ENCODE results near the gene S1PR2.
A peak's percentile ranks its signal among the peaks of the same experiment; 100 is the strongest.
"Not testable (repeated sequence)": the region's sequence is repeated elsewhere in the genome, so short reads cannot be mapped to it uniquely, and the experiment has no call there.

S1PR2 gene

DNA sequence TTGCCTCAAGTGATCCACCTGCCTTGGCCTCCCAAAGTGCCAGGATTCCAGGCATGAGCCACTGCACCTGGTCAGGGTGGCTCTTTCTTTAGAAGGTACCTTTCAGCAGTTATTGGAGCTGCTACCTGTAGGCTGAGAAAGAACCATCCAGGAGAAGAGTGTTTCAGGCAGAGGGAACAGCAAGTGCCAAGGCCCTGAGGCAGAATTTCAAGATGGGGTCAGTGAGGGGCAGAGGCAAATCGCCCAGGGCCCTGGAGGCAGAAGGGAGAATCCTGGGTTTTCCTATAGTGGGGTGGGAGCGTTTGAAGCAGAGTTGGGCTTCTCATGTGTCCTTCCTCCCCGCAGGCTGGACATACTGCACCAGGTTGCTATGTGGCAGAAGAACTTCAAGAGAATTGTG is 23.1 kb upstream of the S1PR2 start:
- no peak for DNase-seq (ENCODE audit: low read depth in 3 of 3)

DNA sequence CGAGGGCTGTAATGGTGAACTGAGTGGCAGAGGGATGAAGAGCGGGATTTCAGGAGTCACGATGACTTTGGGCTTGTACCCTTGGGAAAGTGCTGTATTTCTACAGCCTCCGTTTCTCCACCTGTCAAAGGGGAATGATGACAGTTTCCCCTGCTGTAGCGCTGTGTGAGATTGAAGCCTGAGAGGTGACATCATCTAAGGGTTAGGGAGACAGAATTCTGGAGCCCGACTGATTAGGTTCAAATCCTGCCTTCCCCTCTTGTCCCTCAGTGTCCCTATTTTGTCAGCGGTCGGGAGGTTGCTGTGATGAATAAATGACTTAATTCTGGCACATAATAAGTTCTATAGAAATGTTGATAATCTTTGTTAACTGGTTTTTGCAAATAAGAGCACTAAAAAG is 21.6 kb upstream of the S1PR2 start:
- no peak for DNase-seq (ENCODE audit: low read depth in 3 of 3)

DNA sequence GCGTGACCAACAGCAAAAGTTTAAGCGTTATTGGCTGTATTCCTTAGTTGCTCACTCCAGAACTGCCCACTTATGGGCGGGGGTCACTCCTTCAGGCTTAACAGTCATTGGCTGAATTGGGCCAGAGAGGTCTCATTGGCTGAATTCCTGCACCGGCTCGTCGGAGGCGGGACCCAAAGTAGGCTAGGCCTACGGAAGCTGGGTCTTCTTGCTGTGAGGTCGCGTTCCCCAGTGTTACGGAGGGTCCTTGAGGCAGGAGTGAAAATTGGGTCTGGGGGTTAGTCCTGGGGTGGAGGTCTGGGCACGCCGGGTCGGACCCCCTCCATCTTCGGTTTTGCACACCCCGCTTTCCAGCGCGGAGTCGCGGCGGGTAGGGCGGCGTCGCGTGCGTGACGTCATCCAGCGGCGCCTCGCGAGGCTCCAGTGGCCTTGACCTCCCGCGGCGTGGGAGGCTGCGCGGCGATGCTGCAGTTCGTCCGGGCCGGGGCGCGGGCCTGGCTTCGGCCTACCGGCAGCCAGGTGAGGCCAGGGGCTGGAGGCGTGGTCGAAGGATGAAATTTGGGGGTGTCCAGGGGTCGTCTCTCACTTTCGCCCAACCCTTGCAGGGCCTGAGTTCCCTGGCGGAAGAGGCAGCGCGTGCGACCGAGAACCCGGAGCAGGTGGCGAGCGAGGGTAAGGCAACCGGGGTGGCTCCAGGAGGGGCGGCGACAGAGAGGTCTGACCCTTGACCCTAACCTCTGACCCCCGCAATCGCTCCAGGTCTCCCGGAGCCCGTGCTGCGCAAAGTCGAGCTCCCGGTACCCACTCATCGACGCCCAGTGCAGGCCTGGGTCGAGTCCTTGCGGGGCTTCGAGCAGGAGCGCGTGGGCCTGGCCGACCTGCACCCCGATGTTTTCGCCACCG is 20.9 kb upstream of the S1PR2 start, which contains the start of gene MRPL4:
Gene MRPL4, plus strand, starts transcription at position 423 of the 903 bp plus-strand sequence. Its CDS starts 40 bp downstream, at position 463.
- DNase-seq (ENCODE audit: low read depth in 3 of 3) = peak; percentile 86 to 96 (median 93)

DNA sequence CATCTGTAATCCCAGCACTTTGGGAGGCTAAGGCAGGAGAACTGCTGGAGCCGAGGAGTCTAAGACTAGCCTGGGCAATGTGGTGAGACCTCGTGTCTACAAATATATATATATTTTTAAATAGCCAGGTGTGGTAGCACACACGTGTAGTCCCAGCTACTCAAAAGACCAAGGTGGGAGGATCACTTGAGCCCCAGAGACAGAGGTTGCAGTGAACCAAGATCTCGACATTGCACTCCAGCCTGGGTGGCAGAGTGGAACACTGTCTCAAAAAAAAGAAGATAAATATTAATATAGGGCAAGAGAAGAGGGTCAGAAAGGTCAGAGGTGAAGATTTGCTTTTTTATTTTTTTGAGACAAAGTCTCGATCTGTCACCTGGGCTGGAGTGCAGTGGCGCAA is 15.4 kb upstream of the S1PR2 start:
- DNase-seq (ENCODE audit: low read depth in 3 of 3) = no peak

DNA sequence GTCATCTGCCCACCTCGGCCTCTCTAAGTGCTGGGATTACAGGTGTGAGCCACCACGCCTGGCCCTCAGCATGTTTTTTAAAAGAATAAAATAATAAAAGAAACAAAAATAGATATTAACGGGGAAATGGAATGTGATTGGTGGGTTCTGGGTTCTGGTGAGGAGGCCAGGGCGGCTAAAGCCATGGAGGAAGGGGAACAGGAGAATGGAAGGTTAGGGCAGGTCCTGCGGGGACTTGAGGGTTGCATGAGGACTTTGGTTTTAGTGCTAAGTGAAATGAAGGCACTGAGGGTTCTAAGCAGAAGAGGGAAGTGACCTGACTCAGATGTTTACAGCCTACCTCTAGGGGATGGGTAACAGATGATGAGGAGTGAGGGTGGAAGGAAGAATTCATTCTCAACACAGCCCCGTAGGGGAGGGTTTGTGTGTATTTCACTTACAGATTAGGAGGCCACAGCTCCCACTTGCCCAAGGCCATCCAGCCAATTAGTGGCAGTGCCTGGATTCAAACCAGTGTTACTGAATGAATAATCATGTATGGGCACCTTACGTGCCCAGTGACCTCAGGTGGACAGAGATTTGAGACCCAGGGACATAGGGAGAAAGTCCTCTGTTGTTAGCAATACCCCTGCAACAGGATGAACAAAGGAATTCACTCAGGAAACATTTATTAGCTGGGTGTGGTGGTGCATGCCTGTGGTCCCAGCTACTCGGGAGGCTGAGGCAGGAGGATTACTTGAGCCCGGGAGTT is 14.2 kb upstream of the S1PR2 start:
- DNase-seq (ENCODE audit: low read depth in 3 of 3) = no peak

DNA sequence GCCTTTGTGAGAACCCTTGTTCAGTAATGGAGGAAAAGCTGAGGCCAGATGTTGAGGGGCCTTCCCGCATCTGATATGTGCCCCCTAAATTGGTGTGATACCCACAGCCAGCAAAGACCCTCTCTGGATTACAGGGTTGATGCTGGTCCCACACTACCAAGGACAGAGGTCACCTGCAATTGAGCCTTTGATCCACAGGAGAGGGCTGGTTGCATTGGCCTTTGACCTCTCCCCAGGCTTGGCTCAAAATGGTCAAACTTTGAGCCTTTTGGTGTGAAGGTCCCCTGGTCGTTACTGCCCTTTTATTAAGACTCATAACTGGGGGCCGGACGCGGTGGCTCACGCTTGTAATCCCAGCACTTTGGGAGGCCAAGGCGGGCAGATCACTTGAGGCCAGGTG is 12.5 kb upstream of the S1PR2 start:
- no peak for DNase-seq (ENCODE audit: low read depth in 3 of 3)

DNA sequence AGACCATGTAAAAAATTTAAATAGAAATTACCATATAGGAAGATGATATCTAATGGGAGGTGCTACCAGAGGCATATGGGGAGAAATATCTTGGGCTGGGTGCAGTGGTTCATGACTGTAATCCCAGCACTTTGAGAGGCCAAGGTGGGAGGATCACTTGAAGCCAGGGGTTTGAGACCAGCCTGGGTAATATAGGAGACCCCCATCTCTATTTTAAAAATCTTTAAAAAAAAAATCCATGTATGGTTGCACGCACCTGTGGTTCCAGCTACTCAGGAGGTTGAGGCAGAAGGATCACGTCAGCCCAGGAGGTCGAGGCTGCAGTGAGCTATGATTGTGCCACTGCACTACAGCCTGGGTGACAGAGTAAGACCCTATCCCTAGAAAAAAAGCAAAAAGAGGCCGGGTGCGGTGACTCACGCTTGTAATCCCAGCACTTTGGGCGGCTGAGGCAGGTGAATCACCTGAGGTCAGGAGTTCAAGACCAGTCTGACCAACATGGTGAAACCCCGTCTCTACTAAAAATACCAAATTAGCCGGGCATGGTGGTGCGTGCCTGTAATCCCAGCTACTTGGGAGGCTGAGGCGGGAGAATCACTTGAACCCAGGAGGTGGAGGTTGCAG is 10.8 kb upstream of the S1PR2 start:
- DNase-seq (ENCODE audit: low read depth in 3 of 3) = not testable (repeated sequence)

DNA sequence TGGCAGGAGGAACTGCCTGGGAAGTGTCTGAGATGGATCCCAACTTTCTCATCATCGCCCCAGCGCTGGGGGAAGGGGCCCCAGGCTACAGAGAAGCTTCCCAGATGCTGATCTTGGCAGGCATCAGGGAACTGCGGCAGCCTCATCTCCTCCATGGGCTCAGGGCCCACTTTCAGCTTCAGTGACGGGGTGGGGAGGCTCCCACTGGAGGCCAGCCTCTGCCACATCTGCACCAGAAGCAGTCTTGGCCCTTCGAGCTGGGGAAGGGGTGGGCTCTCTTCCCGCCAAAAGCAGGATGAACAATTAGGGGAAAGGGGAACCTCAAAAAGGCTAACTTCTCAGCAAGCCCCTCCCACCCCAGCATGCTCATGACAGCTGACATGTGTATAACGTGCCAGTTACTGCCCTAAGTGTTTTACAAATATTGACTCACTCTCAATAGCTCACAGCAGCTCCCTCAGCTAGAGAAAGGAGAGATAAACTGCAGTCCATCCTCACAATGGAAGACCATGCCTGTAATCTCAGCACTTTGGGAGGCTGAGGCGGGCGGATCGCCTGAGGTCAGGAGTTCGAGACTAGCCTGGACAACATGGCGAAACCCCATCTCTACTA is 7.1 kb upstream of the S1PR2 start:
- no peak for DNase-seq (ENCODE audit: low read depth in 3 of 3)

DNA sequence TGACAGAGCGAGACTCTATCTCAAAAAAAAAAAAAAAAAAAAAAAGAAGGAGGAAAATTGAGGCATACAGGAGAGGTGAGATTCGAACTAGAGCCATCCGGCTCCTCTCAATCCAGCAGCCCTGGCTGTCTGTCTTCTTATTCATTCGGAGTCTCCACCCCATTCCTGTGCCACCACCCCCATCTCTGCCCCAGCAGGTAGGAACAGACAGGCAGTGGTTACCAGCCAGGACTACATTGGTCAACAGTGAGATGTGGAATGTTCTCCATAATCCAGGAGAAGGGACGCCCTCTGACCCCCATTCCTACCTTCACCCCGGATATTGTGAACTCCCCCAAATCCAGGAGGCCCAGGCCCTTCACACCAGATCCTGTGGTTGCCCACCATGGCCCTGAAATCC is 6.6 kb upstream of the S1PR2 start:
- no peak for DNase-seq (ENCODE audit: low read depth in 3 of 3)

DNA sequence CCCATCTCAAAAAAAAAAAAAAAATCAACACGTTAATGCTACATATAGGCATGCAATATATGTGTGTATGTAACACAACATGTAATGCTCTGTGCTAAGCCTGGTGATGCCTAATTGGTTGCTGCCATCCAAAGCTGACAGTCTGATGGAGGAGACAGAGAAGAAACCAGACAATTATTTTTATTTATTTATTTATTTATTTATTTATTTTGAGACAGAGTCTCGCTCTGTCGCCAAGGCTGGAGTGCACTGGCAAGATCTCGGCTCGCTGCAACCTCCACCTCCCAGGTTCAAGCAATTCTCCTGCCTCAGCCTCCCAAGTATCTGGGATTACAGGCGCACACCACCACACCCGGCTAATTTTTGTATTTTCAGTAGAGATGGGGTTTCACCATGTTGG is 4.3 kb upstream of the S1PR2 start:
- DNase-seq (ENCODE audit: low read depth in 3 of 3) = not testable (repeated sequence)

DNA sequence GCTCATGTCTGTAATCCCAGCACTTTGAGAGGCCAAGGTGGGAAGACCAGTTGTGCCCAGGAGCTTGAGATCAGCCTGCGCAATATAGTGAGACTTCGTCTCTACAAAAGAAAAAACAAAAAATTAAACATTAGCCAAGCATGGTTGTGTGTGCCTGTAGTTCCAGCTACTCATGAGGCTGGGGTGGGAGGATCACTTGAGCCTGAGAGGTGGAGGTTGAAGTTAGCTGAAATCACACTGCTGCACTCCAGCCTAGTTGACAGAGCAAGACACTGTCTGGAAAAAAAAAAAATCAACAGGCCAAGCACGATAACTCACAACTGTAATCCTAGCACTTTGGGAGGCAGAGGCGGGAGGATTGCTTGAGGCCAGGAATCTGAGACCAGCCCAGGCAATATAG is 3.9 kb upstream of the S1PR2 start:
- DNase-seq (ENCODE audit: low read depth in 3 of 3) = no peak

DNA sequence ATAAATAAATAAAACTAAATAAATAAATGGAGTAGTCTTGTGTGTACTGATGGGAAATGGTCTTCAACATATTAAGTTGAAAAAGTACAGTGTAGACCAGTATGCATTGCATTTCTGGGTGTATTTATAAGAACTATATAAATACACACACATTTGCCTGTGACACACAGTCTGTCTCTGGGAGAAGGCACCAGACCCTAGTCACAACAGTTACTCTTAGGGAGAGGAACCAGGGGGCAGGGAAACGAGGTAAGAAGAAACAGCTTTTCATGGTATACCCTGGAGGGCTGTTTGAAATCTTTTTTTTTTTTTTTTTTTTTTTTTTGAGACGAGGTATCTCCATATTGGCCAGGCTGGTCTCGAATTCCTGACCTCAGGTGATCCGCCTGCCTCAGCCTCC is 2.8 kb upstream of the S1PR2 start:
- no peak for DNase-seq (ENCODE audit: low read depth in 3 of 3)

DNA sequence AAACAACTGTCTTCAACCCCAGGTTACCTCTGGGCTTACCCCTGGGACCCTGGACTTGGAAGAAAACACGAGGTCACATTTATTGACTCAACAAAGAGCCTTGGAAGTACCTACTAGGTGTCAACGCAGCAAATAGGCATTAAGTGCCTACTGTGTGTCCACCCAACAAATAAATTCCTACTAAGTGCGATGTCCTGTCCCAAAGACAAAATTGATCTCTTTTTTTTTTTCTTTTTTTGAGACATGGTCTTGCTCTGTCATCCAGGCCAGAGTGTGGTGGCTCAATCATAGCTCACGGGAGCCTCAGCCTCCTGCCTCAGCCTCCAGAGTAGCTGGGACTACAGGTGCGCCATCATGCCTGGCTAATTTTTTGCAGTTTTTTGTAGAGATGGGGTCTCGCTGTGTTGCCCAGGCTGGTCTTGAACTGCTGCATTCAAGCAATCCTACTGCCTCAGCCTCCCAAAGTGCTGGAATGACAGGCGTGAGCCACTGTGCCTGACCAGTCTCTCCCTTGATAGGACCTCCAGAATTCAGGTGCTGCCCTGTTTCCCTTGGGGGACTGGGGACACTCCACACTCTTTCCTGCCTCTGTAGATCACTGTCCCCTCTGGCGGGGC is 589 bp upstream of the S1PR2 start:
- DNase-seq (ENCODE audit: low read depth in 3 of 3) = no peak

DNA sequence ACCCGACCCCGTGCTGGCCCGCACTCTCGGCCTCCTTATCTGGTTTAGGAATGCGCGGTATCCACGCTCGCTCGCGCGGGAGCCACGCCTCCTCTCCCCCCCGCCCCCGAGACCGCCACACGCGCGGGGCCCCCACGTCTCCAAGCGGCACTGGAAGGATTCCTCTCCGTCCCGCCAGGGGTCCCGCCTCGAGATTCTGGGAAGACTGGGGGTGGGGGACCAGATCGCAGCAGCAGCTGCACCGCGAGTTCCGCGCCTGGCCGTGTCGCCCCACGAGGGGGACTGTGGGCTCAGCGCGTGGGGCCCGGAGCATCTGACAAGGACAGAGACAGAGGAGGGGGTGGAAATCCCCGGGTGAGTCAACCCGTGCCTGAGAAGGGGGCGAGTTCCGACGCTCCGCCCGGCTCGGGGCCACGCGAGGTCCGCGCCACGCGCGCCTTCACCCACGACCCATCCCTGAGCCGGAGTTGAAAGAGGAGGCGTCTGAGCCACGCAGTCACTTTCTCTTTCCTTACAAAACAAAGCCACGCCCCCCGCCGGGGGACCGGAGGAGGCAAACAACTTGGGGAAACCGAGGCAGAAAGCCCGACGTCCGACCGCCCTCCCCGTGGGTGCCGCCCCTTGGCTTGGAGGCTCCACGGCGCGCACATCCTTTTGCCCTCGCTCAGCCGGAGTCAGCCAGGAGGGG is 814 bp downstream of the S1PR2 start:
- peak; percentile 25 to 60 (median 51) for DNase-seq (ENCODE audit: low read depth in 3 of 3)

DNA sequence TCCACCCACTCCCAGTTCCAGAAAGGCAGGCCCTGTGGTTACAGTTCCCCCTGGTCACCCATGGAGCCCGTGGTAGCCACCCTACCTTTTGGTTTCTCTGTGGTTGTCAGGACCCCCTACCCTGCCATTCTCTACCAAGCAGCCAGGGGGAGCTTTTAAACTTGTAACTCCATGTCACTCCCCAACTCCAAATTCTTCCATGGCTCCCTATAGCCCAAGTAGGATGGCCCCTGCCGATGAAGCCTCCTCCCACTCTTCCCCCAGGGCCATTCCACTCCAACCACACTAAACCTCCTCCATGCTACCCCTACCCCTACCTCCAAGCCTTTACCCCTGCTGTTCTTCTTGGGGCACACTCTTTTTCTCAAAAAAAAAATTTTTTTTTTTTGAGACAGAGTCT is 2.2 kb downstream of the S1PR2 start:
- no peak for DNase-seq (ENCODE audit: low read depth in 3 of 3)

DNA sequence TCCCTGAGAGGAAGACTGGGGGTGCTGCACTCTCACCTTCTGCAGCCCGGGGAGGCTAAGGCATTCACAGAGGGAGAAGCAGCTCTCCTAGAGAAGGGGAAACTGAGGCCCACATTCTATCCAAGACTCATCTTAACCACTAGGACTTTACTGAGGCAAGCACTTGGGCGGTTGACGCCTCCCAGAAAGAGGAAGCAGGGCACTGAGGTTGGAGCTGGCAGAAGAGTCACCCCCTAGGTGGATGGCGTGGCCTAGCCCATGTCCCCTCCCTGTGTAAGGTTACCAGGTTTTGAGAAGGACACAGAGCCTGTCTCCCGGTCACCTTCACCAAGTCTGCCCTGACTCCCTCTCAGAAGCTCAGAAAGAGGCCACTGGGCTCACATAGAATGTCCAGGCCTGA is 2.7 kb downstream of the S1PR2 start:
- no peak for DNase-seq (ENCODE audit: low read depth in 3 of 3)

DNA sequence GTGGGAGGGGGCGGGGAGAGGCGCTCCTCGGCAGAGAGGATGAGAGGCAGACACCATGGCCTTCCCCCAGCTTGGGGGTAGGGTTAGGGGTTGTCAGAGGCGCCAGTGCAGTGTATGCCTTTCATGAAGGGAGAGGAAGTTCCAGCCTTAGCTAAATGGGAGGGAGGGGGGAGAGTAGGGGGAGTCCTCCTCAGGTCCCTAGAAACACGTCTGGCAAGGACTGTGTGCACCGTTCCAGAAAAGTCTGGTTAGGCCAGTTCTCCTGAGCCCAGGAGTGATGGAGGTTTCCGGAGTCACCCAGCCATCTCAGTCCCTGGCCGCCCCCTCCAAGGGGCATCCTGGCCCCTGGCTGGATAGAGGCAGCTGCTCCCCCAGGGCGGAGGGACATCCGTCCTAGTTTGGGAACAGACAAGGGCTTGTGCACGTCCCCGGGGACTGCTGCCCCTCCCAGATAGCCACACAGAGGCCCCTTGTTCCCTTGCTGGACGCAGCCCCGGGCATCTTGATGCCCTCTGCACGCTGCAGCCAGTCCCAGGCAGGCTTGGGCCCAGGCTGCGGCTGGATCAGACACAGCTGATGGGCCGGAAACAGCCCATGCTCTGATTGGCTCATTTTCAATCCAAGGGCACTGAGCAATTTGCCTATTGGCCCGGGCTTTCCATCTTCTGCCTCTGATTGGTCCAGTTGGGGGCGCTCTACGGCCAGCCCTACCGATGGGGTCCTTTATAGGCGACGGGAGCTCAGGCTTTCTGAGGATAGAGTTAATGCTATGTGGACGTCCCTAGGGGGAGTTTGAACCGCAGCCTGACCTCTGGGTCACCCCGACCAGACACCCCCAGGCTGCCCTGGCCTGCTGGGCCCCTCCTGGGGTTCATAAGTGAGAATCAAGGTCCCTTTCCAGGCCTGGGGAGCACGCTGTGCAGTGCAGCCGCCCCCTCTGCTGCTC is 3.8 kb downstream of the S1PR2 start:
- no peak for DNase-seq (ENCODE audit: low read depth in 3 of 3)

DNA sequence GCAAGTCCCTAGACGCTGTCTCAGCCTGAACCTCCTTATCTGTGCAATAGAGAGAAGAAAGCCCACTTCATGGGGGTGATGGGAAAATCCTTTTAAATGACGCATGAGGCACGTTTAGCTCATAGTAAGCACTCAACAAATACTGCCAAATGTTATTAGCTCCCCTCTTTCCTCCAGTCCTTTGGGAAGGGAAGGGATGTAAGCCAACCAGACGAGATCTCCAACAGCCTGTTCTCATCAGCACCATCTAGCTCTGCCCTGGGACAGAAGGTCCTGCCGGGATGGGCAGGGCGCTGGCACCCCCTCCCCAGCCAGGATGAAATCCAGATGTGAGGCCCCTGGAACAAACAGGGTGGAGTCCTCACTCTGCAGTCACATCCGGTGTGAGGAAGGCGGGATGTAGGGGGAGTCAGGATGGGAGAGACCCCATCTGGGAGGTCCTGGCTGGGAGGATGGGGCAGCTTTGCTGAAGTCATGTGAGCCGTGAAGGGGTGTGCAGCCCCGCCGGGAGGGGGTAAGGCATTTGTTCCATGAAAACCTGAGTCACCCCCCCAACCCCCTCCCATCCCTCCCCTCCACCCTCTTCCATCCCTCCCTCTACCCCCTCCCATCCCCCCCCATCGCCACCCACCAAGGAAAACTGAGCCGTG is 4.6 kb downstream of the S1PR2 start:
- DNase-seq (ENCODE audit: low read depth in 3 of 3) = no peak

DNA sequence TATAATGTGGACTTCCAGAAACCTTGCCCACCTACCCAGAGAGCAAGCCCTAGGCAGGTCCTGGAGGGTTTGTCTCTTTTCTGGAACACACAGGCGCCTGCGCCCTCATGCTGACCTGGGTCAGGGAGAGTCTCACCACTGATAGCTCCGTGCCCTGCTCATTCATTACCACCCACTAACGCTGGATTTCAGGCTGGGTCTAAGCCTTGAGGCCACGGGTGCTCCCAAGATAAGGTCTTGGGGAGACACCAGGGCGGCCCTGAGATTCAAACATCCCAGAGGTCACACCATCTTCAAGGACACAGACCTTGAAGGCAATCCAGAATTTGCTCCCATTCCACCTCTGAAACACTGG is 5.1 kb downstream of the S1PR2 start:
- DNase-seq (ENCODE audit: low read depth in 3 of 3) = no peak

Data from stimulated activated CD4-positive, alpha-beta T cell treated with anti-CD3 and anti-CD28 coated beads, TNF-alpha, amount 100 ng/mL, for 24 hours (primary cell).